ENCODE measurements around the gene COTL1.

The COTL1 gene

DNA sequence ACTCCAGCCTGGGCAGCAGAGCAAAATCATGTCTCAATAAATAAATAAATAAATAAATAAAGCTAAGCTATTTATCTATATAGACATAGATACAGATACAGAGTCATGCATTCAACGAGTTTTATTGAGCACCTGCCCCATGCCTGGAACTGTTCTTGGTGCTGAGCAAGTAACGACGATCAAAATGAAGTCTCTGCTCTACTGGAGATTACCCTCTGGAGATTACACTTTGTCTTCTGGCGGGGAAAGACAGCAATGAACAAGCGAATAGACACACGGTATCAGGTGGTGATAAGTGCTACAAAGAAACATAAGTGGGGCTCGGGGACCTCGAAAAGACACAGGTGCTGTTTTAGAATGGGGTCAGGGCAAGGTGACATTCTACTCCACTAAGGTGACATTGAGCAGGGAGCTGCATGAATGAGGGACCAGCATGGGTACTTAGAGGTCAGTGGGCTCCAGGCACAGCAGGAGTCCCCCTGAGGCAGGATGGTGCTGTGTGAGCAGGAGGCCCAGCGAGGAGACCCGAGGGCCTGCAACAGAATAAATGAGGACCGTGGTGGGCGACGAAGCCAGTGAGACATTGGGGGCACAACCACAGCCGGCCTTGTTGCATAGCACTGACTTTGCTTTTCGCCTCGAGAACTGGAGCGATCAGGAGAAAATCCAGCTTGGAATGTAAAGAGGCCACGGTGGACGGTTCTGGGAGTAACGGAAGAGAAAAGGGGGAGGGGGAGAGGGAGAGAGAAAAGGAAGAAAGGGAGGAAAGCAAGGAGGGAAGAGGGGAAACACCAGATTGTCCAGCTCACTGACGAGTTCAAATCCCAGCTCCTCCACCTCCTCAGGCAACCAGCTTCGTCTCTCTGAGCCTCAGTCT, 71.0 kb downstream of the COTL1 start:
- DNase-seq: no peak
- in situ Hi-C loops (cut with HindIII; ENCODE audit: low pct_ligation_motif_present, low pct_unique_long_range_greater_than_20kb, low sequenced_read_pairs): no loop called here

GRCh38 chr16:84545114-84545737, 72.7 kb downstream of the COTL1 start:
- in situ Hi-C loops (cut with HindIII; ENCODE audit: low pct_ligation_motif_present, low pct_unique_long_range_greater_than_20kb, low sequenced_read_pairs): no loop called here
- DNase-seq: no peak

DNA sequence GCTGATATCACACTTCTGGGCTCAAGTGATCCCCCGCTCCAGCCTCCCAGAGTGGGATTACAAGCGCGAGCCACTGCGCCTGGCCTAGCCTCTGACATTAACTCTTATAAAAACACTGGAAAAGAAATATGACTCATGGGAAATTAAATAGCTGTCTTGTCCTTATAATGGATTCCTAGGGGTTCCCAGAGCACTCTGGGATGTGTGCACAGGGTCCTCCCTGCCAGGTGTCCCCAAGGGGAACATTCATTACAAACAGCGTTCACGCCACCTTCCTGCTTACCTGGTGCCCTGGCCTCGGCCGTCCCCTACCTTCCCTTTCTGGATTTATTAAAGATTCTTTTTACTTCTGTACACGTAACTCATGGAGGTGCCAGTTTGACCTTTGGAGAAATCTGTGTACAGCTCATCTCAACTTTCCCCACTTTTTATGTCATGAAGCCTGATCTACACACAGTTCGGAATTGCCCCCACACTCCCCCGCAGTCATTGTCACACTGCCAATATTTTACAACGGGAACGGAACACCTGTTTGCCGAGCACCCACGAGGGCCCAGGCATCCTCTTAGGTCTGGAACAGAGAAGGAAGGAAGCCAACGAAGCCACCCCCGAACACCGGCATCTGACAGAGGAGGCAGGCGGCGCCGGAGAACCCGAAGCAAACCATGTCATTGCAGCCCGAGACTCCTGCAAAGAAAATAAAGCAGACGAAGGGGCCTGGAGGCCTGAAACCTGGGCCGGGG, 73.7 kb downstream of the COTL1 start:
- in situ Hi-C loops (cut with HindIII; ENCODE audit: low pct_ligation_motif_present, low pct_unique_long_range_greater_than_20kb, low sequenced_read_pairs): no loop called here
- no peak for DNase-seq

DNA sequence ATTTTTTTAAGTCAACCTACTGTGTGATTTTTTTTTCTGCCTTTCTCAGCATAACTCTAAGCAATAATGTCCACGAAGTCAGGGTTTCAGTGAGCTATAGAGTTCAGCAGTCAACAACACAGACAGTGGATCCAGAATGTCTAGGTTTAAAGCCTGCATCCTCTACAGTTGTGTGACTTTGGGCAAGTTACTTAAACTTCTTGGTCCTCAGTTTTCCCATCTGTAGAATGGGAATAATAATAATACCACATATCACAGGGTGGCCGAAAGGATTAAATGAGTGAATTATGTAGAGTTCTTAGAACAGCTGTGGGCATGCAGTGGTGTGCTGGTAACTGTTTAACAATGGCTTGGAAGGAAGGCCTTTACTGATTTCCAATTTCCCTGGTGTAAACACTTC, 74.6 kb downstream of the COTL1 start:
- DNase-seq: no peak
- in situ Hi-C loops (cut with HindIII; ENCODE audit: low pct_ligation_motif_present, low pct_unique_long_range_greater_than_20kb, low sequenced_read_pairs): no loop called here

DNA sequence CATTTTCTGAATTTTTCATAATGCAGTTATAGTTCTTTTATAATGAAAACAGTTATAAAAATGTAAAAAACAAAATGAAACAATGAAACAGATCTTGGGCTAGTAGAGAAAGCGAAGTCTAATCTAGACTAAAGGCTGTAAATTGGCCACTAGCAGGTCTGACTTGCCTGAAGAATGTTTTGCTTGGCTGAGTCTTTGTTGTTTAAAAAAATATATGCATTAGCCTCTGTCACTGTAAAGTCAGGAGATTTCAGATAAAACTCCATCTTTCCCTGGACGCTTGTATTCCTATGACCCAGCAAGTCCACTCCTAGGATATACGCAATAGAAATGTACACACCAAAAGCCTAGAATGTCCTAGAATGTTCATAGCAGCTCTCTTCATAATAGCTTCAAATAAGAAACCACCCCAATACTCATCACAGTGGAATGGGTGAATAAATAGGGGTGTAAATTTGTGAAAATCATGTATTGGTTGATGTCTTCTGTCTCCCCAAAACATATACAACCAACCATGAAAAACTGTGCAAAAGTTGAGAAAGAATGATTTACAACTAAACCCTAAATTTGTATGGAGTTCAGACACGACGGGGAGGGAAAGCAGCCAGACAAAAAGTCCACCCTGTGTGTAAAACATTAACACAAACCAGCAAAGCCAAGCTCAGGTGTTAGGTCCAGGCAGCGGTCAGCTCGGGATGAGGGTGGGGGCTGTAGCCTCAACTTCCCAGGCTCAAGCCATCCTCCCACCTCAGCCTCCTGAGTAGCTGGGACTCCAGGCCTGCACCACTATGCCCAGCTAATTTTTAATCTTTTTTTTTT, 75.7 kb downstream of the COTL1 start:
- in situ Hi-C loops (cut with HindIII; ENCODE audit: low pct_ligation_motif_present, low pct_unique_long_range_greater_than_20kb, low sequenced_read_pairs): no loop called here
- no peak for DNase-seq

DNA sequence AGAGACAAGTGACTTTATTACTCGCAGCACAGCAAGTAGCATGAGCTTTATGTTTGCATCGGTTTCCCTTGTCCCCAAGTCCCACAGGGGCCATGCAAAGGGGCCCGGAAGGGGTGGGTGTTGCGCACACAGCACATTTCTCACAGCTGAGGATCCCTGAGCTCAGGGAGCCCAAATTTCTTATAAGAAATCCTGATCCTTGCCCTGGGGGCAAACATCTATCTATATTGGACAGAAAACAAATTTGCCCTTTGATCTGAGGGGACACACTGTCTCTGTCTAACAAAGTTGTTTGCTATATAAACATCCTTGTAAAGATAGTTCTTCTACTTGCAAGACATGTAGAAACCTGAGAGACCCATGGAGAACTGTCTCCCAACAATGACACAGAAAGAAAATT, 77.7 kb downstream of the COTL1 start:
- in situ Hi-C loops (cut with HindIII; ENCODE audit: low pct_ligation_motif_present, low pct_unique_long_range_greater_than_20kb, low sequenced_read_pairs): no loop called here
- no peak for DNase-seq

DNA sequence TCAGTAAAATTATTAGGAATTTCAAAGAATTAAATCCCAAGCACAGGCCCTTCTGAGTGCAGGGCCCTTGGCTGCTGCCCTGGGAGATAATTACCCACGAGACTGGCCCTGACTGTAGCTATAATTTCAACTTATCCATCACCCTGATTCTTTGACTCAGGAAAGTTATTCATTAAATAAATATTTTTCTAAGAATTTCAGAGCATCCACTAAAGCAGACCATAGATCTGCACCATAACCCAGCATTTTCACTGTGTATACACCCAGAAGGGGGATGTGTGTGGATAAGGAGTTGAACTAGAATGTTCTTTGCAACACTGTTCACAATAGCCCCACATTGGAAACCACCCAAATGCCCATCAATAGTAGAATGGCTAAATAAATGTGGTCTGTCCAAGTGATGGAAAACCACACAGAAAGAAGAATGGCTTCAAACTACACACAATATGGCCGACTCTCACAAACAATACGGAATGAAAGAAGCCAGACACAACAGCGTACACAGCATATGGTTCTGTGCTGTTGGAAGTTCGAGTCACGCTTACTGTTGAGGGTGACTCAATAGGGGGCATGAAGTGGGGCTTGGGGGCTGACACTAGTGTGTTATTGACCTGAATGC, 79.5 kb downstream of the COTL1 start:
- DNase-seq: no peak
- in situ Hi-C loops (cut with HindIII; ENCODE audit: low pct_ligation_motif_present, low pct_unique_long_range_greater_than_20kb, low sequenced_read_pairs): no loop called here

DNA sequence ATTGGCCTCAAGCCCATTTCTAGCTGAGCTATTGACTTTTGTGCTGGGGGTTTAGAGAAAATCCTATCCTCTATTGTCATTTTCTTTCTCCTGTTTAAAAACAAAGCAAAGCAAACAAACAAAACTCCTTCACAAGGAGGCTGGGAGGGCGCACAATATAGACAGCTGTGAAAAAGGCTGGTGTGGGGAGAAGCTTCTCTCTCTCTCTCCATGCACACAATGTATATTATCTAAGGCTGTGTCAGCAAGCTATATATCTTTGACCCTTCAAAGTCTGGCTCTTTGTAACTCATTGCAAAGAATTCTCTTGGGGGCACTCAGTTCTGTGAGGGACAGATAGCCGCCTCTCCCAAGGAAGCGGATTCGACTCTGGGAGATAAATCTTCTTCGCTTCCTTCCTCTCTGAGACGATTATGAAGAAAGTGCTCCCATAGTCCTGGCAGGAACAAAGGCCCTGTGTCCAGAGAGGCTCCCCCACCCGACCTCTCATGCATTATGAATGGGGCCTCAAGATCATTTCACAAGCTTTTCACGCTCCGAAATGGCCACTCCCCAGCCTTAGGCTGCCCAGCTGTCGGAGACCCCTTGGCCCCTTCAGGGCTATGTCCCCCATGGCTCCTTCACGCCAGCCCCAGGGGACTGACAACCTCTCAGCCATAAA, 80.3 kb downstream of the COTL1 start:
- in situ Hi-C loops (cut with HindIII; ENCODE audit: low pct_ligation_motif_present, low pct_unique_long_range_greater_than_20kb, low sequenced_read_pairs): no loop called here
- DNase-seq: no peak

GRCh38 chr16:84535851-84536250, 82.0 kb downstream of the COTL1 start:
- in situ Hi-C loops (cut with HindIII; ENCODE audit: low pct_ligation_motif_present, low pct_unique_long_range_greater_than_20kb, low sequenced_read_pairs): no loop called here

DNA sequence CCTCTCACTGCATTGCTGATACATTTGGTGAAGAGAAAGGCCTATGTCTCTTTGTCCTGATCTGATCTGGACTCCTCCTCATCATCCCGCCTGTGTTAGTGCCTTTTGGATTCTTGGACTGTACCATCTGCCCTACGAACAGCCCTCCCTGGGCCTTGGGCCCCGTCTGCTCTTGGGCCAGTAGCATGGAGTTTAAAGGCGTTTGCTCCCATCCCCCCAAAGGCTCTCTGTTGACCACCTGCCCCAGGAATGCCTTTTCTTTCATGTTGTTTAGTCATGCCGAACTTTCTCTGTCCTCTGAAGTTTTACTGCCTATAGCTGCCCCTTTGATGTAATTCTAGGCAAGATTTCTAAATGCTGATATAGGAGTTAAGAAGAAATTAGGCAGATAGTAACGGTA, 82.5 kb downstream of the COTL1 start:
- in situ Hi-C loops (cut with HindIII; ENCODE audit: low pct_ligation_motif_present, low pct_unique_long_range_greater_than_20kb, low sequenced_read_pairs): no loop called here
- DNase-seq: no peak

More at GRCh38 chr16:84535851-84536250, 82.0 kb downstream of the COTL1 start:
- DNase-seq: no peak

DNA sequence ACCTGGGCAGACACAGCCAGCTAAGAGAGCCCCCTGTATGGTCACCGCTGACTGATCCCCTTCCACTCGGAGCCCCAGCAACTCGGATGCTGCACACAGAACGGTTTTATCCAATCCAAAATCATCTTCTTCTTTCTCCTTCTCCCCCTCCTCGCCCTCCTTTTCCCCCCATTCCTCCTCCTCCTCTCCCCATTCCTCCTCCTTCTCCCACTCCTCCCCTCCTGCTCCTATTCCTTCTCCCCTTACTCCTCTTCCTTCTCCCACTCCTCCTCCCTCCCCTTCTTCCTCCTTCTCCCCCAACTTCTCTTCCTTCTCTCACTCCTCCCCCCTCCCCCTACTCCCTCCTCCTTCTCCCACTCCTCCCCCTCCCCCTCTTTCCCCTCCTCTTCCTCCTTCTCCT, 83.1 kb downstream of the COTL1 start:
- no peak for DNase-seq
- in situ Hi-C loops (cut with HindIII; ENCODE audit: low pct_ligation_motif_present, low pct_unique_long_range_greater_than_20kb, low sequenced_read_pairs): no loop called here

DNA sequence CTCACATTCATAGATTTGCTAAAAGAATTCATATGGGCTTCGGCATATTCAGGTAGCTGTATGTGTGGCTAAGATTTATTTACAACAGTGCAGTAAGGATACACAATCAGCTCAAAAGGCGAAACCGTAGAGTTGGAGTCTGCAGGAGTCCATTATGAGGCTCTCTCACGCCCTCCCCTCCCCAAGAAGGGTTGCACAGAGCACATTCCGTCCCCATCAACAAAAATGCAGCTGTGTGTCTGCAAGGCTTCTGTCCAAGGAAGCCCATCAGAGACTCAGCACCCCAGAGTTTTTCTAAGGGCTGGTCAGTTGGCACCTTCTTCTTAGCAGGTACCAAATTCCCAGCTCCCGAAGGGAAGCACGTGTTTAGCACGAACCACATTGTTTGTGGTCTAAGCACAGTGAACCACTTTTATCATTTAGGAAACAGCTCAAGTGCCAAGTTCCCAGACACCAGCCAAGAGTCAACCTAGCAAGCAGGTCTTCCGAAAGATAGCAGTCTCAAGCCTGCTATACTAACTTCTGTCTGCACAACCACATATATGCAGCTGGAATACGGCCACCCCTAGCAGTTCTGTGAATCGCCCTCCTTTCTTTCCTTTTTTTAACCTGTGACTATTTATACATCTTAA, 84.9 kb downstream of the COTL1 start:
- peak; percentile 27 for DNase-seq
- in situ Hi-C loops (cut with HindIII; ENCODE audit: low pct_ligation_motif_present, low pct_unique_long_range_greater_than_20kb, low sequenced_read_pairs): no loop called here

- DNase-seq: peak; percentile 100
- in situ Hi-C loops (cut with HindIII; ENCODE audit: low pct_ligation_motif_present, low pct_unique_long_range_greater_than_20kb, low sequenced_read_pairs): no loop called here
Measured at GRCh38 chr16:84532291-84532724, 85.6 kb downstream of the COTL1 start.

DNA sequence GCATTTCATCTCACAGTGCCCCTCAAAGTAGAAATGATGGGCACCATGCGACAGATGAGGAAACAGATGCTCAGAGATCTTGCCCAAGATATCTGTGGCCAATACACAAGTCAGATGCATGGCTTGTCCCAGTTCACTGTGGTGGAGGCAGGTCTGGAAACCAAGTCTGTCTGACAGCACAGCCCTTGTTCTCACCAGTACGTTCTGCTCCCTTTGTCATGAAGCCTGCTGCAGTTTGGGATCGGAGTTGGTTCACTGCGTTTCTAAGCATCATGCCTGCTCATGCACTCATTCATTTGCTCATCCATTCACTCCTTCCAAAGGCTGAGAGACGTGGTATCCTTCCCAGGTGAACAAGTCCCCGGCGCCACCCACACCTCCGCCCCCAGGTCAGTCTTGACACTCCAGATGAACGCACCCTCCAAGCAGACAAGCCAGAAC, 86.2 kb downstream of the COTL1 start:
- in situ Hi-C loops (cut with HindIII; ENCODE audit: low pct_ligation_motif_present, low pct_unique_long_range_greater_than_20kb, low sequenced_read_pairs): no loop called here

GRCh38 chr16:84530590-84530989, 87.3 kb downstream of the COTL1 start:
- in situ Hi-C loops (cut with HindIII; ENCODE audit: low pct_ligation_motif_present, low pct_unique_long_range_greater_than_20kb, low sequenced_read_pairs): no loop called here

More for the DNA sequence above, 86.2 kb downstream of the COTL1 start:
- peak; percentile 71 for DNase-seq

DNA sequence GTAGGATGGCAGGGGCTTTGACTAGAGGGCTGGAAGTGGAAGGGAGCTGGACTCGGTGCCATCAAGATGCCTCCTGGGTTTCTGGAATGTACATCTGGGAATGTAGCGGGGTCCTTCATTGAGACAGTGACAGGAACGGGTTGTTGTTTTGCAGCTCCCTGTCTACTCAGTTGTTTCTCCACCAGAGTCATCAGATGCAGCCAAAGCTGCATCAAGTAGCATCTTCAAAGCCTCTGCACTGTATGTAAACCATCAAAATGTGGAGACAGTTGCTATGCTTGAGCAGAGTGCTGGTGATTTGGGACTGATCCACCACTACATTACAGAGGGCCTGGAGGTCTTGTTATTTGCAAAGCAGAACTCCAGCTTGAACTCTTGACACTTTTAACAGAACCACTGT, 88.3 kb downstream of the COTL1 start:
- DNase-seq: no peak
- in situ Hi-C loops (cut with HindIII; ENCODE audit: low pct_ligation_motif_present, low pct_unique_long_range_greater_than_20kb, low sequenced_read_pairs): no loop called here

More at GRCh38 chr16:84530590-84530989, 87.3 kb downstream of the COTL1 start:
- DNase-seq: no peak

DNA sequence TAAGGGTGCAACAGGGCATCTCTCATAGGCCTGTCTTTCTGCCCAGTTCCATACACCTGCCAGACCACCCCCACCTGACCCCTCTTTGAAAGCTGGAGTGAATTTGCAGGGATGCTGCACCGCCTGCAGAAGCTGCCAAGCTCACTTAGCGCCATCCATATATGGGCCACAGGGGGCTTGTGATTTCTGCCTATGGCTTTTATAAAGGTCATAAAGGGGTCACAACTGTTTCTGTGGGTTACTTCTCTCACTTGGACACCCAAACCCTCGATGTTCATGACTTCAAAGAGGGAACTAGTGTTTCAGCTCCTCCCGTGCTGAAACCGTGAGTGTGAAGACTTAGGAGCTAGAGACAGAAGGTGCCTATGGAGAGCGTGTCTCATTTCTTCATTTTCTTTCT, 89.6 kb downstream of the COTL1 start:
- in situ Hi-C loops (cut with HindIII; ENCODE audit: low pct_ligation_motif_present, low pct_unique_long_range_greater_than_20kb, low sequenced_read_pairs): no loop called here
- DNase-seq: no peak
